Stimulated activated effector memory CD8-positive, alpha-beta T cell treated with anti-CD3 and anti-CD28 coated beads, Interleukin-12 subunit alpha, Interleukin-12 subunit beta, amount 100 ng/mL, for 72 hours (primary cell): ENCODE data around the gene MAML3.

ENCODE experiments used
- ATAC-seq: fragments of 150-1000 bp; cut with Tn5 transposase; 2 replicates; pipeline ENCODE4 v1.10.0; 2021
- DNase-seq, 2 donors: peaks; one replicate each; pipeline ENCODE4 v3.0.0; 2021 to 2022; ENCODE audit warnings: low spot score in 2 of 2
- H3K27ac Mint-ChIP-seq: one replicate; pipeline ENCODE4 v1.8.0; 2022; ENCODE audit warnings: mild to moderate bottlenecking, mixed read lengths
- H3K36me3 Mint-ChIP-seq: one replicate; pipeline ENCODE4 v1.8.0; 2022; ENCODE audit warnings: mild to moderate bottlenecking, mixed read lengths
- H3K4me1 Mint-ChIP-seq: one replicate; pipeline ENCODE4 v1.8.0; 2022; ENCODE audit warnings: mixed read lengths
- H3K4me3 Mint-ChIP-seq: one replicate; pipeline ENCODE4 v1.8.0; 2022; ENCODE audit warnings: mild to moderate bottlenecking, mixed read lengths
- H3K9me3 Mint-ChIP-seq: one replicate; pipeline ENCODE4 v1.8.0; 2022; ENCODE audit warnings: mixed read lengths

Gene MAML3

DNA sequence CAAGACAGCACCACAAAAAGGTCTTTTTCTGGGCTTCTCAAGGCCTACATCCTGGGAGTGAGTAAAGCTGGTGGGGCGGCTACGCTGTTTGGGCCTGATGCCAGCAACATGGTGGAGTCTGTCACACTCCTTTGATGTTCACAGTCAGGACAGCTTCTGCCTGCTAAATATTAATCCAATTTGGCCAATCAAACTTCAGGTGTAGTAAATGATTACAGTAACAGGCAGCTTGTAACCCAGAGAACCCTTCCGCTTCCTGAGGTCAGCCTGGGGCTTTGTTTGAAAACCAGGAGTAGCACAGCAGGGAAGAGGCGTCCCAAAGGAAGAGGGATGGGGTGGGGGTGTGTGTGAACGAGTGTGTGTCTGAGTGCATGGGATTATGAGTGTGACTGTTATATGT lies 220.4 kb downstream of the MAML3 start:
- Mint-ChIP-seq H3K4me3 (no peak overlapping the region), H3K27ac (no peak overlapping the region), H3K4me1 (no peaks in the 10 kb centered on the region), H3K9me3 (no peaks in the 10 kb centered on the region), H3K36me3 (no peaks in the 10 kb centered on the region)
- ATAC-seq (no peak), DNase-seq (no peak)

DNA sequence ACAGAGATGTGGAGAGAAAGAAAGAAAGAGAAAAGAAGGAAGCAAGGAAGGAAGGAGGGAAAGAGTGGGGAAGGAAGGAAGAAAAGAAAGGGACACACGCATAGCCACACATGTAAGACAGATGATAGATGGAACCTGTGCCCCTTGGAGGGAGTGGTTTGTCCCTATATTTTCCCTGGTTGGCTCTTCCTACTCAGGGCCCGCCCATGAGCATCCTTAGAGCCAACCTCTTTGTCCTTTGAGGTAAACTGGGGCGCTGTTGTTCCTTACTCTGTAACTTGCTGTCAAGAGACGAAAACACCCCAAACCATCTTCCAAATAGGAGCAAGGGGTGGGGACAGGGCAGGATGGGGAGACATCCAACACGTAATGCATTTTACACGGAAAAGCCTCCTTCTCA lies 220.9 kb downstream of the MAML3 start:
- no peak for ATAC-seq
- H3K36me3 Mint-ChIP-seq = no peaks in the 10 kb centered on the region
- no peaks in the 10 kb centered on the region for H3K9me3 Mint-ChIP-seq
- no peak for DNase-seq
- H3K4me1 Mint-ChIP-seq = no peaks in the 10 kb centered on the region
- no peak overlapping the region for H3K4me3 Mint-ChIP-seq
- no peak overlapping the region for H3K27ac Mint-ChIP-seq

DNA sequence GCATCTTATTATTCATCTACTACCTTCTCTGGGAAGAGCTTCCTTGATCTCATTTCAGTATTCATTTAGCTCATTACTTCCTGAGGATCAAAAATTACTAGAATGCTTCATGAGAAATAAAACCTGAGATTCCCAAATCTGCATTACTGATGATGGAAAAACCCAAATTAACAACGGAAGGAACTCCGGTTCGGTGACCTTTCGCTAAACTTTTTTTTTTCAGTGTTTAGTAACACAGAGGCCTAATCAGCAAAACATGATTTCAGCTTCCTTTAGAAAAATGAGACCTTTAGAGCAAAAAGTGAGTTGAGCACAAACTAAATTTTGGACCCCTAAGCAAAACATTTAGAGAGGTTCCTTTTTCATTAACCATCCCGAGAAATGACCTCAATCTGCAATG lies 229.2 kb downstream of the MAML3 start:
- DNase-seq (no peak), ATAC-seq (no peak)
- H3K27ac Mint-ChIP-seq = no peak overlapping the region
- H3K4me1 Mint-ChIP-seq = no peaks in the 10 kb centered on the region
- no peak overlapping the region for H3K4me3 Mint-ChIP-seq
- H3K9me3 Mint-ChIP-seq = no peaks in the 10 kb centered on the region
- H3K36me3 Mint-ChIP-seq = no peaks in the 10 kb centered on the region

DNA sequence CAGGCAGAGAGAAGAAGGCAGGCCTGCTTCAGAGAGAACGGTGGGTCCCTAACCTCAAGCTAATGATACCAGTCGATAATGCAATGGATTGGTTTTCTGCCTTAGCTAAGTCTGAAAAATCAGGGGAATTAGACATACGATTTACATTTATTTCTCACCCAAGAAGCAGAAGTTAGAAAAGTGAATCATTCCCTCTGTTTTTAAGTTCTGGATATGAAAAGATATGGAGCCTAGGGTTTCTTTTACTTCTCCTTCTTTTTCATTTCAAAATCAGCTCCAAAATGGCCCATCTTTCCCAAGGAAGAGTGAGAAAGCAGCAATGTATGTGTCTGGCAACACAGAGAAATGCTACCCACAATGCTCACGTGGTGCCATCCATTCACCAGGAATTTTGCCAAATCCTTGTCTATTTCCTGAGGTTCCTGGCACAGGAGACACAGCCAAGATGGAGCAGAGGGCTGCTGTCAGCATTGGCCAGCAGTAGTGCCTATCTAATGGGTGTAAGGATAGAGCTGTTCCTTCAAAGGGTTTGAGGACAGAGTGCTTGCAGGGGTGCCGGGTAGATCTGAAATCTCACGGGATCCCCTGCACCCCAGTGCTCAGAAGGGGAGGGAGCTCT lies 231.5 kb downstream of the MAML3 start:
- ATAC-seq (no peak), DNase-seq (no peak)
- Mint-ChIP-seq H3K27ac (no peak overlapping the region), H3K36me3 (no peaks in the 10 kb centered on the region), H3K9me3 (no peaks in the 10 kb centered on the region), H3K4me1 (no peaks in the 10 kb centered on the region), H3K4me3 (no peak overlapping the region)

DNA sequence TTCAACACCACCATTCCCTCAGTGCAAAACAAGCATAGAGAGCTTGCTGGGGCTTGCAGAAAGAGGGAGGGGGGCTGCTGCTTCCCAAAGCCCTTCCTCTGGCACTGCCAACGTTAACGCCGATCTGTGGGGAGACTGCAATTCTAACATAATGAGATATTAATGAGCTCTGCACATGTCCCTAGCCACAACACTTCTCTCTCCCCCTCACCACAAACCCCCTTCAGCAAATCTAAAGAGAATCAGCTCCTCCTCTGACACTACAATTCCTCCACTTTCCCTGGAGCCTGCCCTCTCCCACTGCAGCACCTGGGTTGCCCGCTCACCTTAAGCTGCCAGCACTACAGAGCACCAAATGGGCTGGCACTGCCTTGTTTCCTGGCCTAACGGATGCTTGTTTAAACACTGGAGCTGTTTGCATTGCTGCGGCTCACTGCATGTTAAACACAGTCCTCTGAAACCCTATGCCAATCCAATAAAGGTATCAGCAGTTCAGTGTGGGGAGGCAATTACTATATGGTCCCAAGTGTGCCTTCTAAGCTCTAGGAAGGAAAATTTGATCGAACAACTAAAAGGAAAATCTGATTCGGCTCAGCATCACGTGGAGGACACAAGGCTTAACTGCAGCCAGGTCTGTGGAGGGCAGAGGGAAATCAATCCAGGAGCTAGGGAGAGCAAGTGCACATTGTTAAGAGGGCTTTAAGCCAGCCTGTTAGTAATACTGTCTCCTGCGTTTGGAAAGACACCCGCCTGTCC lies 232.4 kb downstream of the MAML3 start:
- ATAC-seq (no peak), DNase-seq (no peak)
- H3K36me3 Mint-ChIP-seq = no peaks in the 10 kb centered on the region
- H3K27ac Mint-ChIP-seq = no peak overlapping the region
- H3K9me3 Mint-ChIP-seq = no peaks in the 10 kb centered on the region
- no peaks in the 10 kb centered on the region for H3K4me1 Mint-ChIP-seq
- no peak overlapping the region for H3K4me3 Mint-ChIP-seq

DNA sequence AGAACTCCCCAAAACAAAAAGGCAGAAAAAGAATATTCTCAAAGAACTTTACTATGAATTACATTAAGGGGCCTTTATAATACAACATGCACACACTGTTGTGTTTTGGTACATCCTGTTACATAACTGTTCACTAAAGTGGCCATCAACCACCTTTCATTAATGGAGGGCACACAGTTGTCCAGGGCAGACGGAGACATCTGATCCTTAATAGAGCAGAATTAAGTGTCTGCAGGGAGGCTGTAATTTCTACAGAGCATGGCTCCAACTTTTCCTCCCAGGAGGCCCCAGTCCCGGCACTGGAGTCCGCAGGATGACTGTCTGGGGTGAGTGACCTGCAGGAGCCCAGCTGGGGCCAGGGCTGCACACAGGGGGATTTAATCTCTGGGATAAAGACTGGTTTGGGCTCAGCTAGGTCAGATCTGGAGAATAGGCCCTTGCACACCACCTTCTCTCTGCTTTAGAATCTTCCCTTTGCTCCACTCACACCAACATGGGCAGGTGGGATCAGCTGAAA lies 233.4 kb downstream of the MAML3 start:
- no peaks in the 10 kb centered on the region for H3K9me3 Mint-ChIP-seq
- H3K36me3 Mint-ChIP-seq = no peaks in the 10 kb centered on the region
- no peak overlapping the region for H3K4me3 Mint-ChIP-seq
- DNase-seq (no peak), ATAC-seq (no peak)
- no peaks in the 10 kb centered on the region for H3K4me1 Mint-ChIP-seq
- no peak overlapping the region for H3K27ac Mint-ChIP-seq

DNA sequence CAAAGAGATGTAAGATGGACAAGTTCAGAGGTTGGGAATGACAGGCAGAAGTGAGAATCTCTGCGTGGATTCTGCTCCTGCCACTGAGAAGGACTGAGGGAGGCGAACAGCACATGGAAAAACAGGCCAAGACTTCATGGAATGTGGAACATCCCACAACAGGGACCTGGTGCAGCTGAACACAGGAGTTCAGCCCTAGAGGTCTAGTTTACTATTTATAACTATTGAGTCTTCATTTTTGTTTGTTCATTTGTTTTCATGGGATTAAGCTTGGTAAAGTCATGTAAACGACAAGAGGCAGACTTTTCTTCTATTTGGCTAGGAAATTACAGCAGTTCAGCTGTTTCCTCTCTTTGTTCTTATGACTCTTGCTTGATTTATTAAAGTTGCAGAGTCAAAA lies 234.5 kb downstream of the MAML3 start:
- no peaks in the 10 kb centered on the region for H3K9me3 Mint-ChIP-seq
- no peaks in the 10 kb centered on the region for H3K36me3 Mint-ChIP-seq
- no peak overlapping the region for H3K27ac Mint-ChIP-seq
- ATAC-seq (no peak), DNase-seq (no peak)
- no peak overlapping the region for H3K4me3 Mint-ChIP-seq
- no peaks in the 10 kb centered on the region for H3K4me1 Mint-ChIP-seq

DNA sequence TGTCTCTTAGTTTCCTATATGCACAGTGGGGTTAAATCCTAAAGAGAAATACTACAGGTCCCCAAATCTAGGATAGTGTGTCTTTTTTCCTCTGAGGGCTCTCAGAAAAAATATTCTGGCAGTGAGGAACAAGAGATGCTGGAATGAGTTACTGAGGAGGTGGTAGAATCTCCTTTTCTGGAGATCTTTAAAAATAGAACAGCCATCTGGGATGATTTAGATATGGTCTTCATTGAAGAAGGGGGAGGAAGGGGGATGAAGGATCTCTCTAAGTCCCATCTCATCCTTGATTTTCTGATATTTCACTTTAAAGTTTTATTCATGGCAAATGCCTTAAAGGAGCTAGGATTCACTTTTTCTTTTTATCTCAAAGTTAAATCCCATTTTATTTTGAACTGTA lies 235.0 kb downstream of the MAML3 start:
- DNase-seq (no peak), ATAC-seq (no peak)
- H3K9me3 Mint-ChIP-seq = no peaks in the 10 kb centered on the region
- no peaks in the 10 kb centered on the region for H3K36me3 Mint-ChIP-seq
- no peaks in the 10 kb centered on the region for H3K4me1 Mint-ChIP-seq
- H3K27ac Mint-ChIP-seq = no peak overlapping the region
- no peak overlapping the region for H3K4me3 Mint-ChIP-seq

DNA sequence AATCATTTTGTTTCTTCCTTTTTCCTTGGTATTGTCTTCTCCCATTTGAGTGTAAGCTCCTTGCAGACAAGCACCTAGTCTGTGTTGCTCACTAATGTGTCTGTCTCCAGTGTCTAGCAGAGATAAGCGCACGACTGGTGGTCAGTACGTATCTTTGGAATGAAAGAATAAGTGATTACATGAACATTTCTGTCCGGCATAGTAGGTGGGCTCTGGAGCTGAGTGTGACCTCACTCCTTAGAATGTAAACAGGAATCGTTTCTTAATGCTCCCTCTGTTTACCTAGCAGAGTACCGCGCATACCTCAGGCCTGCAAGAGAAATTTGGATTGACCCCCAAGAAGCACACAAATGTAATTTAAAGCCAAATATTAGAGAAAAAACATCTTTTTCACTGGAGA lies 235.4 kb downstream of the MAML3 start:
- DNase-seq = no peak
- Mint-ChIP-seq H3K4me1 (no peaks in the 10 kb centered on the region), H3K4me3 (no peak overlapping the region), H3K9me3 (no peaks in the 10 kb centered on the region), H3K27ac (no peak overlapping the region), H3K36me3 (no peaks in the 10 kb centered on the region)
- ATAC-seq = no peak

DNA sequence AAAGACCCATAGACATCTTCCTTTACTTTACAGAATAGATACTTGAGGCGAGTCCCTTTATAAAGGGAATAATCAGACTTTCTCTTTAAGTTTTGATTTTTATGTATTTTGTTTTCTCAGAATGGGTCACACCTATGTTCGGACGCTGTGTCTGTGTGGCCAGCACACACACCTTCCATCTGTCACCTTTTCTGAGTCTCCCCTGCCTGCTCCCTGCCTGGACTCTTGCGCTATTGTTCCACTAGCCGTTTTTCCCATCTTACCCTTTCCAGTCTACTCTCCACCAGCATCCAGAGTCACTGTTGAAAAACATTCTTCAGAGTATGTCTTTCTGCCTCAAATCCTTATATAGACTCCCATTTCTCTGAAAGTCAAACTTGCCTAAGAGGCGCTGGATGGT lies 236.1 kb downstream of the MAML3 start:
- Mint-ChIP-seq H3K27ac (no peak overlapping the region), H3K4me1 (no peaks in the 10 kb centered on the region), H3K9me3 (no peaks in the 10 kb centered on the region), H3K4me3 (no peak overlapping the region), H3K36me3 (no peaks in the 10 kb centered on the region)
- ATAC-seq (no peak), DNase-seq (no peak)

DNA sequence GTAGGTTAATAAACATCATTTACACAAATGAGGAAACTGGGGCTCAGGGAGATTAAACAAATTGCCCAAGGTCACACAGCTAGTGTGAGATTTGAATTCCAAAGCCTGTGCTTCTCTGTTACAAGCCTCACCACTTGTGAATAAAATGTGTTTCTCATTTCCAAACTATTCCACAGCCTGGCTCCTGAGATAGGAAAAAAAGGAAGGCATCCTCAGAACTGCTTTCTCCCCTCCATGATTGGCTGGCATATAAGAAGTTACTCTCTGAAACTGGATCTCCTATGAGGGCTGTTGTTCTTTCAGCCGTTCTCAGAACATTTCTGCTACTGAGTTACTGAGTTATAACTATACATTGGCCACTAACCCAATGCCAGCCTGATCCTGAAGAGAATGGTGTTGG lies 237.9 kb downstream of the MAML3 start:
- H3K4me3 Mint-ChIP-seq = no peak overlapping the region
- H3K4me1 Mint-ChIP-seq = no peaks in the 10 kb centered on the region
- no peak for DNase-seq
- H3K9me3 Mint-ChIP-seq = no peaks in the 10 kb centered on the region
- no peak for ATAC-seq
- no peaks in the 10 kb centered on the region for H3K36me3 Mint-ChIP-seq
- H3K27ac Mint-ChIP-seq = no peak overlapping the region

DNA sequence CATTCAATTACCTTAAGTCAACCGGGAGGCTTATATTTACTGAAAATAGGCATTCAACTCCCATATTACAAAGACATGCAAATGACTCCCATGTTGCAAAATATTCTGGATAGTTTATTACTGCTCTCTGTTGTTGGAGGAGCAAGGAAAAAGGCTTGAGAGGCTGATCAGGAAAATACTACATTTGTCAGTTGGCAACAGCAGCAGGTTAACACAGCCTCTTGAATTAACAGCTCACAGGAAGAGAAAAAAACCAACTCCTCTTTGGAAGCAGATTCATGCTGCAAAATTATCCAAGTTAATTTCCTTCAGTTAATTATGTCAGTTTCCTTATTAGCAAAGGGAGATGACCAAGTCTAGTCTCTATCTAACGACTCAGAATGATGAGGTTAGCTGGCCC lies 238.9 kb downstream of the MAML3 start:
- no peaks in the 10 kb centered on the region for H3K36me3 Mint-ChIP-seq
- no peak for DNase-seq

DNA sequence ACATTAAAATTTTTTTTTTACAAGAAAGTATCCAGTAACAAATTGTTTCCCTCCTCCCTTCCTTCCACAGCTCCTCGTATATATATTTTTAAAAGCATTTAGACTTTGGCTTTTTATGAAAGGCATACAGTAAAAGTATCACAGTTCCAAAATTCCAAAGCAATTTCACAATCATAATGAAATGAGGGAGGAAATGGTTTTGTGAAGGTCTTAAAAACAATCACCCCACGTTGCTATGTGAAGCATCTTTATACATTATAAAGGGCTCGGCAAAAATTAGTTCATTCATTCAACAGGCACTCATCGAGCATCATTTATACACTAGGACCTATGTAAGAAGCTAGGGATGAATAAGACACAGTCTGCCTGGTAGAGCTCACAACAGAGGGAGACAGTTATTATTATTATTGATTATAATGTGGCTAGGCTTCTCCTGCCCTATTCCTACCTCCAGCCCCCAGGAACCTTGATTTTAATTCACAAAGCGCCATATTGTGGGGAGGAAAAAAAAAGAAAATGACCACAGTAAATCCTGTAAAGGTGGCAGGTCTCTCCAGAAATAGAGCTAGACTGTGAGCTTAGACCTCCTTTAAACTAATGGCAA lies 239.9 kb downstream of the MAML3 start:
- ATAC-seq (no peak), DNase-seq (no peak)
- H3K36me3 Mint-ChIP-seq = no peaks in the 10 kb centered on the region
- no peaks in the 10 kb centered on the region for H3K9me3 Mint-ChIP-seq
- H3K4me3 Mint-ChIP-seq = no peak overlapping the region
- no peak overlapping the region for H3K27ac Mint-ChIP-seq
- H3K4me1 Mint-ChIP-seq = no peaks in the 10 kb centered on the region

More for the DNA sequence above, 238.9 kb downstream of the MAML3 start:
- Mint-ChIP-seq H3K27ac (no peak overlapping the region), H3K4me1 (no peaks in the 10 kb centered on the region), H3K4me3 (no peak overlapping the region), H3K9me3 (no peaks in the 10 kb centered on the region)
- ATAC-seq = no peak

DNA sequence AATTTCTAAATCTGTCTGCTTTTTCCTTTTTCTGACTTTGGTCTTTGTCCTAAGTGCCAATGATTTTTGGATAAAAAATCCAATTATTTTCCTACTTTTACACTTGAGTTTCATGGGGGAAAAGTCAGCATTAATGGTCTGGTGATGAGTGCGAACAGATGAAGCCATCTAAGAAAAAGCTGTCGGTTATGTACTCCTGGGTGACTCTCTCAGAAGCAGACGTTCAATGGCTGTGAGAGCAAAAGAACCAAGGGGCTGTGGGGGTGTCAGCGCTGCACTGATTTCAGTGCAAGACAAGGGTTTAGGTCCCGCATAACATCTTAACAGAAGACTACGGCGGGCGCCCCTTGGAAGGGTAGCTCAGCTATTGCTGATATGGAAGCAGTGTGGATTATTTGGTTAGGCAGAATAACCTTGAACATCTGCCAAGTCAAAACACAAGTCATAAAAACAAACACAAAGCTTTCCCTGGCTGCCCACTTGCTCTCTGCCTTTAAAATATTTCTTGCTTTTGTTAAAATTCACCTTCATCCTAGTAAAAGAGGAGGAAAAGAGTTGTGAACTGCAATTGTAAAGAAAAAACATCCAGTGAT lies 240.5 kb downstream of the MAML3 start:
- Mint-ChIP-seq H3K4me1 (no peaks in the 10 kb centered on the region), H3K9me3 (no peaks in the 10 kb centered on the region), H3K27ac (no peak overlapping the region), H3K4me3 (no peak overlapping the region), H3K36me3 (no peaks in the 10 kb centered on the region)
- ATAC-seq (no peak), DNase-seq (no peak)

DNA sequence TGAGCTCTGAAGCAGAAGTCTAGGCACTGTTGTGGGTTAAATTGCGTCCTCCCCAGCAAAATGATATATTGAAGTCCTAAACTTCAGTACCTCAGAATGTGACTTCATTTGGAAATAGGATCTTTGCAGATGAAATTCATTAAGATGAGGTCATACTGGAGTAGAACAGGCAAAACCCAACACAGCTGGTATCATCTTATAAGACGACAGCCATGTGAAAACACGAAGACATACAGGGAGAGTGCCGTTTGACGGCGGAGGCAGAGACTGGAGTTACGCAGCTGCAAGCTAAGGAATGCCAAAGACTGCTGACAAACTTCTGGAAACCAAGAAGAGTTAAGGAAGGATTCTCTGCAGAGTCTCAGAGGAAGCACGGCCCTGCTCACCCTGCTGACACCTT lies 241.5 kb downstream of the MAML3 start:
- ATAC-seq = no peak
- no peaks in the 10 kb centered on the region for H3K4me1 Mint-ChIP-seq

DNA sequence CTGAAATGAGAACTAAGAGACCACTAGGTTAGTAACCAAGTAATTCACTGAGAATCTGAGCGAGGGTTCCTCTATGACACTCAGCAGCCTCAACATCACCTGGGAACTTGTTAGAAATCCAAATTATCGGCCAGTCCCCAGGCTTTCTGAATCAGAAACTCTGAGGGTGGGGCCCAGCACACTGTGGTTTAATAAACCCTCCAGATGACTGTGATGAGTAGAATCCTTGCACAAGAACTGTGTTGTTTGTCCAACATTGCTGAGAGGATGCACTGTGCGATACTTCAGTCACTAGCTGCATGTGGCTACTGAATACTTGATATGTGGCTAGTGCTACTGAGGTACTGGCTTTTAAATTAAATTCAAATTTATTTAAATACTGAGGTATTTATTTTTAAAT lies 243.9 kb downstream of the MAML3 start:
- H3K4me1 Mint-ChIP-seq = no peaks in the 10 kb centered on the region
- ATAC-seq = no peak
- peaks cover 3% of the 10 kb centered on the region for H3K9me3 Mint-ChIP-seq
- no peak overlapping the region for H3K4me3 Mint-ChIP-seq
- DNase-seq = no peak
- H3K27ac Mint-ChIP-seq = no peak overlapping the region
- H3K36me3 Mint-ChIP-seq = no peaks in the 10 kb centered on the region

More for the DNA sequence above, 241.5 kb downstream of the MAML3 start:
- Mint-ChIP-seq H3K36me3 (no peaks in the 10 kb centered on the region), H3K4me3 (no peak overlapping the region), H3K27ac (no peak overlapping the region), H3K9me3 (no peaks in the 10 kb centered on the region)
- DNase-seq = no peak
